ENCODE data around the gene MAP2.

DNA sequence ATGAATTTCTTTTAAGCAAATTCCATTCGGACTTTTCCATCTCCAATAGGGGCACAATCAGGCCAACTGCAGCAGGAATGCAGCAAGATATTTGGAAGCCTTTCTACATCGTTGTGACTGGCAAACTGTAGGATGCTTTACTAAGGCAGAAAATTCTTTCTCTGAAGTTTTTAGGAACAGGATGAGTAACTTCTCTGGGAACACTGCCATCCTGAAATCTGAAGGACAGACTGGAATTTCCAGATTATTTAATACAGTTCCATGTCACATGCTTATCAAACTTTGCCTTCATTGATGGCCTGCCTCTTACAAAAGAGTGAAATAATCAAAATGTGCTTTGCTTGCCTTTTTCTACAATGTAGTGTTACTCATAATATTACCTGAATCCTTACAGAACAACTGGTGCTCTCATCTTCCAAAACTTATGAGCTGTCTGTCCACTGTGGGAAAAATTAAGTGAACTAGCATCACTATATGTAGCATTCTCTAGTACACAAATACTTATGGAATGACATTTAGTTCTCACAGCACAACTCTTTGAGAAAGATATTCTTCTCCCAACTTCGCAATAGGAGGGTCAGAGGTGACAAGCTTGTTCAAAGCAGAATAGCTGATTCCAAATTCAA, 32.0 kb upstream of the MAP2 start:
- TF ChIP-seq, protein P1, sequence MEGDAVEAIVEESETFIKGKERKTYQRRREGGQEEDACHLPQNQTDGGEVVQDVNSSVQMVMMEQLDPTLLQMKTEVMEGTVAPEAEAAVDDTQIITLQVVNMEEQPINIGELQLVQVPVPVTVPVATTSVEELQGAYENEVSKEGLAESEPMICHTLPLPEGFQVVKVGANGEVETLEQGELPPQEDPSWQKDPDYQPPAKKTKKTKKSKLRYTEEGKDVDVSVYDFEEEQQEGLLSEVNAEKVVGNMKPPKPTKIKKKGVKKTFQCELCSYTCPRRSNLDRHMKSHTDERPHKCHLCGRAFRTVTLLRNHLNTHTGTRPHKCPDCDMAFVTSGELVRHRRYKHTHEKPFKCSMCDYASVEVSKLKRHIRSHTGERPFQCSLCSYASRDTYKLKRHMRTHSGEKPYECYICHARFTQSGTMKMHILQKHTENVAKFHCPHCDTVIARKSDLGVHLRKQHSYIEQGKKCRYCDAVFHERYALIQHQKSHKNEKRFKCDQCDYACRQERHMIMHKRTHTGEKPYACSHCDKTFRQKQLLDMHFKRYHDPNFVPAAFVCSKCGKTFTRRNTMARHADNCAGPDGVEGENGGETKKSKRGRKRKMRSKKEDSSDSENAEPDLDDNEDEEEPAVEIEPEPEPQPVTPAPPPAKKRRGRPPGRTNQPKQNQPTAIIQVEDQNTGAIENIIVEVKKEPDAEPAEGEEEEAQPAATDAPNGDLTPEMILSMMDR (IDR thresholded peaks at IDR 0.05) = no peak
- no peak for TF ChIP-seq POLR2A (IDR thresholded peaks at IDR 0.05)
